Measurements from ENCODE around the gene HHIP. TPM values are rescaled to one million over a fixed set of nuclear protein-coding genes. Genes with fewer than 3 reads are reported as not detected.

Gene HHIP
- total RNA-seq, 4 donors from 2014 or later: 0.15 to 1.5 TPM; not detected in 2

DNA sequence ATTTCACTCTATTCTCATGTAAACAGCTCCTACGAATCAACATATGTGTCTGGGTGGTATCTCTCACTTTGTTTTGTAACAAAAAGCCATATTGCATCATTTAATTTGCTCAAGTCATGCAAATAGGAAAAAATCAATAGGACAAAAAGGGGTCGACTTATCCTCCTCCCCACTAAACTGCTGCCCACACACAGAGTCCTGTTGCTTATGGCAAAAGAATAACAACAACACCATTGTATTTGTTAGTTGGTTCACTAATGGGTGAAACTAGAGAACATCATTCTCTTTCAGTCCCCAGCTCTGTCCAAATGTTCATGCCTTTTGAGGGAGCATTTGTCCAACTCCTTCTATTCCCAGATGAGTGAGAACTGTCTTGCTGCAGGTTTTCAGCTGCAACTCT is 2.1 kb downstream of the HHIP start:
- intact Hi-C loops (cut with DNase I; ENCODE audit: low total_unique reads): no loop called here
- no peak for DNase-seq
- H3K4me1 ChIP-seq: peaks cover 0 to 6% of the 10 kb centered on the region in 2 donors
- H3K27me3 ChIP-seq: peaks cover 0 to 14% of the 10 kb centered on the region in 2 donors
- H3K36me3 ChIP-seq: no peaks in the 10 kb centered on the region
- no peak for TF ChIP-seq POLR2A (IDR thresholded peaks at IDR 0.05)
- TF ChIP-seq, protein P1, sequence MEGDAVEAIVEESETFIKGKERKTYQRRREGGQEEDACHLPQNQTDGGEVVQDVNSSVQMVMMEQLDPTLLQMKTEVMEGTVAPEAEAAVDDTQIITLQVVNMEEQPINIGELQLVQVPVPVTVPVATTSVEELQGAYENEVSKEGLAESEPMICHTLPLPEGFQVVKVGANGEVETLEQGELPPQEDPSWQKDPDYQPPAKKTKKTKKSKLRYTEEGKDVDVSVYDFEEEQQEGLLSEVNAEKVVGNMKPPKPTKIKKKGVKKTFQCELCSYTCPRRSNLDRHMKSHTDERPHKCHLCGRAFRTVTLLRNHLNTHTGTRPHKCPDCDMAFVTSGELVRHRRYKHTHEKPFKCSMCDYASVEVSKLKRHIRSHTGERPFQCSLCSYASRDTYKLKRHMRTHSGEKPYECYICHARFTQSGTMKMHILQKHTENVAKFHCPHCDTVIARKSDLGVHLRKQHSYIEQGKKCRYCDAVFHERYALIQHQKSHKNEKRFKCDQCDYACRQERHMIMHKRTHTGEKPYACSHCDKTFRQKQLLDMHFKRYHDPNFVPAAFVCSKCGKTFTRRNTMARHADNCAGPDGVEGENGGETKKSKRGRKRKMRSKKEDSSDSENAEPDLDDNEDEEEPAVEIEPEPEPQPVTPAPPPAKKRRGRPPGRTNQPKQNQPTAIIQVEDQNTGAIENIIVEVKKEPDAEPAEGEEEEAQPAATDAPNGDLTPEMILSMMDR (IDR thresholded peaks at IDR 0.05): no peak
- no peak overlapping the region for H3K27ac ChIP-seq
- H3K9me3 ChIP-seq: no peaks in the 10 kb centered on the region
- H3K4me3 ChIP-seq: no peak overlapping the region

DNA sequence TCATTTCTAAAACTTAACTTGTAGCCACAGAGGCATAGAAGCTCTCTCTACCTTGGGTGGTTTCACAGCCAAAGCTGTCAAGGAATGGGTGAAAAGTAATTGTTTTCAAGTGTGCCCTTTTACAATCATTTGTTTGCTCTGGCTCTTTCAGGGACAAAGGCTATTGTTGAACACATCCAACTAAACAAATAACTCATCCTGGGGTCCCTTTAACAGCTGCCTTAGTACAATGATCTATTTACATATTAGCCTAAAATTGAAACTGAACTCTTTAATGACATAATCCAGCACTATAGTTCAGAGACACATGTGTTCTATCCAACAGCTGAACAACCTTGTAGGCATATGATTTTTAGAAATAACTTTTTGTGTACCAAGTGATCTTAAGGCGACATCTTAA is 3.7 kb downstream of the HHIP start:
- TF ChIP-seq POLR2A (IDR thresholded peaks at IDR 0.05): no peak
- TF ChIP-seq, protein P1 (IDR thresholded peaks at IDR 0.05): no peak
- DNase-seq: no peak
- Histone ChIP-seq H3K9me3 (no peaks in the 10 kb centered on the region), H3K4me1 (peaks cover 0 to 6% of the 10 kb centered on the region in 2 donors), H3K4me3 (no peak overlapping the region), H3K27me3 (peaks cover 0 to 14% of the 10 kb centered on the region in 2 donors), H3K27ac (no peak overlapping the region), H3K36me3 (no peaks in the 10 kb centered on the region)
- intact Hi-C loops (cut with DNase I; ENCODE audit: low total_unique reads): no loop called here

DNA sequence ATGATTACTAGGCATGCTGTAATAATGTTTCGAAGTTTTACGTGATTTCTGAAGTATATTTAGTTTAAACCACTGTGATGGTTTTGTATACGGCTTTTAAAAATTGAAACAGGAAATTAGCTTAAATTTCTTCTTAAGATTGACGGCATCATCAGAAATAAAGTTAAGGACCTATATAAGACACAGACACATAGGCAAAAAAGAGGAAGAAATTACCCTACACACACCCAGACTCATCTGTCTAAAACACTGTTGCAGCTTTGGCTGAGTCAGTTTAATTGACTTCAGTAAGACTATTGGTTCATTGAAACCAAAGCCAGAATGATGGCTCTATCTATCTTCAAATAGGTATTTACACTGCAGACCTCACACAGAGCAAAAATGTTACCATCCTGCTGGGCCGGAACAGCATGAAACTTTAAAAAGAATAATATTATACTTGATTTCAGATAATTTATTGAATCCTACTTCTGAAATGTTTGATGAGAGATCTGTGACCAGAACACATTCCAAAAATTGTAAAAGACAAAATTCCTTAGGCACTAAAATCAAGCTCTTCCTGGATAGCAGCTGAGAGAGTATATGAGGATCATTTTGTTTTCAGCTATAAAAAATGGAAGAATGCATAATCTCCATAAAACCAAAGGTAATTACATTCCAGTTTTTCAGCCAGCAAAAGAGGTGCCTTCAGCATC is 4.5 kb downstream of the HHIP start:
- TF ChIP-seq POLR2A (IDR thresholded peaks at IDR 0.05): no peak
- TF ChIP-seq, protein P1 (IDR thresholded peaks at IDR 0.05): no peak
- H3K27ac ChIP-seq: no peak overlapping the region
- peaks cover 0 to 6% of the 10 kb centered on the region in 2 donors for H3K4me1 ChIP-seq
- H3K4me3 ChIP-seq: no peak overlapping the region
- DNase-seq: no peak
- no peaks in the 10 kb centered on the region for H3K36me3 ChIP-seq
- peaks cover 0 to 14% of the 10 kb centered on the region in 2 donors for H3K27me3 ChIP-seq
- intact Hi-C loops (cut with DNase I; ENCODE audit: low total_unique reads): no loop called here
- no peaks in the 10 kb centered on the region for H3K9me3 ChIP-seq

DNA sequence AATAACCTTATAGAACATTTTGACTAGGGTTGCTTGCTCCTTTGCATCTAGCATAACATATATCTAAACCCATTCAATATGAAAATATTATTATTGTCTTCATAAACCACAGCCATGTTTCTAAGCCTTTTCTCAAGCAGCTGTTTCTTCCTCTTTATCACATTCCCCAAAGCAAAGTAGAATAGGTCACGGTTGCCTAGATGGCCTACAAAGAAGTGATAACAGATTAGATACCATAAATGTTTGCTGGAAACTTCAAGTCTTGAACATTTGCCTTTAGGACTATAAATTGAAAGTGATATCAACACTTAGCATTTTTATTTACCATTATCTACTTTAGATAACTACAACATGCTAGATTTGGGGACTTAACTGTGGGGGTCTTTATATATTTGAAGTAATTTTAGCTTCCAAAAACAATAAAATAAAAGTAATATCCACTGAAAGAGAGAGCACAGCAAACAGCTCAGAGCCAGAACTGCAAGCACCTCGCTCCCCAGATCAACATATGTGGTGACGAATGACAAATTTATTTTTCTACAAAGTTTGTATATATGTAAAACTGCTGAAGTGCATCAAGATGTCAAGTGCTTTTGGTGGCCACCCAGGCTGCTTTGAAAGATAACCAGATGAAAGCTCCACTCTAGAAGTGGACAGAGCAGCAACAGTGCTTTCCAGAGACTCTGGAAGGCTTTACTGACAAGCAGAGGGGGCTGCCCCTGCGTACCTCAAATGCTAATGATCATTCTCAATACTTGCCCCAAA is 8.0 kb downstream of the HHIP start:
- H3K9me3 ChIP-seq: no peaks in the 10 kb centered on the region
- DNase-seq: no peak
- no peaks in the 10 kb centered on the region for H3K27me3 ChIP-seq
- no peaks in the 10 kb centered on the region for H3K36me3 ChIP-seq
- no peak overlapping the region for H3K4me3 ChIP-seq
- no peaks in the 10 kb centered on the region for H3K4me1 ChIP-seq
- TF ChIP-seq, protein P1 (IDR thresholded peaks at IDR 0.05): no peak
- no peak for TF ChIP-seq POLR2A (IDR thresholded peaks at IDR 0.05)
- intact Hi-C loops (cut with DNase I; ENCODE audit: low total_unique reads): no loop called here
- H3K27ac ChIP-seq: no peak overlapping the region

DNA sequence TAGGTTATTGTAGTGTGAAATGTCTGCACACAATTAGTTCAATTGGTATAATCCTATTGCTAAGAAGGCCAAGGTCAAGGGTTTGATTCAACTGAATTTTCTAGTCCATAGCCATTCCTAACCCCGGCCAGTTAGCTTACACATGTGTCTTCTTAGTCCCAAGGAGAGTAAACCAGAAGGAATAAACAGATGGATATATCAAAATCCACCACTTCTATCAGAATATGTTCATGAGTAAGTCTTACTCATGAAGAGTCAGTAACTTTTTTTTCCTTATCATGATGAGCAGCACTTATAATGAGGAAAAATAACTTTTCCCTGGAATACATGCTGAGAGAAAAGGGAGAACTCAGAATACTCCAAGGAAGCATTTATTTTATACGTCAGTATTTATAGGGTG is 9.5 kb downstream of the HHIP start:
- Histone ChIP-seq H3K36me3 (no peaks in the 10 kb centered on the region), H3K27me3 (no peaks in the 10 kb centered on the region), H3K4me3 (no peak overlapping the region), H3K27ac (no peak overlapping the region), H3K4me1 (no peaks in the 10 kb centered on the region), H3K9me3 (no peaks in the 10 kb centered on the region)
- intact Hi-C loops (cut with DNase I; ENCODE audit: low total_unique reads): no loop called here
- TF ChIP-seq, protein P1 (IDR thresholded peaks at IDR 0.05): no peak
- no peak for TF ChIP-seq POLR2A (IDR thresholded peaks at IDR 0.05)
- DNase-seq: no peak
